HL-60 (cell line): ENCODE measurements around the gene ABCC1.
"Not testable (repeated sequence)": the region's sequence is repeated elsewhere in the genome, so short reads cannot be mapped to it uniquely, and the experiment has no call there.

Experiments used
- DNase-seq, 2 experiments: peaks; one replicate each; pipeline ENCODE4 v3.0.0-alpha.2; 2010 to 2020; ENCODE audit warnings: low read depth in 1 of 2, low spot score in 1 of 2
- H3K27ac ChIP-seq: fragments of 250-450 bp; sonication (Bioruptor Pico); replicated peaks from 2 replicates; pipeline ENCODE4 v1.5.1; 2020; ENCODE audit warnings: mild to moderate bottlenecking, moderate library complexity
- H3K27me3 ChIP-seq: fragments of 250-450 bp; sonication (Bioruptor Pico); 2 replicates; pipeline ENCODE4 v1.5.1; 2021; ENCODE audit warnings: mild to moderate bottlenecking, moderate library complexity; ENCODE audit not compliant: insufficient read depth, poor library complexity, severe bottlenecking
- H3K4me3 ChIP-seq: replicated peaks from 2 replicates; pipeline ENCODE4 v1.5.1; 2011; ENCODE audit warnings: mild to moderate bottlenecking, control low read depth, low read length; ENCODE audit not compliant: insufficient read depth
- CTCF ChIP-seq: IDR thresholded peaks from one replicate; pipeline ENCODE4 v1.5.1; 2011; ENCODE audit warnings: low read length, control low read depth, inconsistent platforms; ENCODE audit not compliant: insufficient read depth
- GABPA ChIP-seq: IDR thresholded peaks from 2 replicates; pipeline ENCODE4 v1.6.1; 2012; ENCODE audit warnings: low read depth
- POLR2AphosphoS5 ChIP-seq: IDR thresholded peaks from 2 replicates; pipeline ENCODE4 v1.6.1; 2012; ENCODE audit warnings: low read depth
- REST ChIP-seq: IDR thresholded peaks from 2 replicates; pipeline ENCODE4 v1.6.1; 2012; ENCODE audit warnings: low read depth; ENCODE audit not compliant: insufficient replicate concordance
- SPI1 ChIP-seq: IDR thresholded peaks from 2 replicates; pipeline ENCODE4 v1.6.1; 2012; ENCODE audit warnings: low read depth, mild to moderate bottlenecking, borderline replicate concordance

The ABCC1 gene

GRCh38 chr16:16190546-16190945 lies 241.1 kb downstream of the ABCC1 start:
- Histone ChIP-seq H3K27me3 (no peaks in the 10 kb centered on the region), H3K4me3 (no peak overlapping the region), H3K27ac (no peak overlapping the region)
- DNase-seq: no peak
- no peak for TF ChIP-seq POLR2AphosphoS5
- TF ChIP-seq REST: no peak
- no peak for TF ChIP-seq SPI1
- TF ChIP-seq CTCF: no peak
- TF ChIP-seq GABPA: no peak

GRCh38 chr16:16190966-16191365 lies 241.6 kb downstream of the ABCC1 start:
- not testable (repeated sequence) for DNase-seq, H3K27me3 ChIP-seq, H3K4me3 ChIP-seq, H3K27ac ChIP-seq

- Histone ChIP-seq H3K27ac (no peak overlapping the region), H3K27me3 (no peaks in the 10 kb centered on the region), H3K4me3 (no peak overlapping the region)
- TF ChIP-seq GABPA (no peak), REST (no peak), POLR2AphosphoS5 (no peak), SPI1 (no peak), CTCF (no peak)
- no peak for DNase-seq
Measured at GRCh38 chr16:16191493-16192167, 242.2 kb downstream of the ABCC1 start.
